Stimulated activated CD4-positive, alpha-beta T cell treated with anti-CD3 and anti-CD28 coated beads, Interleukin-4, amount 100 ng/mL, for 4 hours (primary cell): ENCODE data around the gene REXO1.

Experiments used
- DNase-seq, 2 experiments: peaks; one replicate each; pipeline ENCODE4 v3.0.0-alpha.2; 2020

The REXO1 gene

DNA sequence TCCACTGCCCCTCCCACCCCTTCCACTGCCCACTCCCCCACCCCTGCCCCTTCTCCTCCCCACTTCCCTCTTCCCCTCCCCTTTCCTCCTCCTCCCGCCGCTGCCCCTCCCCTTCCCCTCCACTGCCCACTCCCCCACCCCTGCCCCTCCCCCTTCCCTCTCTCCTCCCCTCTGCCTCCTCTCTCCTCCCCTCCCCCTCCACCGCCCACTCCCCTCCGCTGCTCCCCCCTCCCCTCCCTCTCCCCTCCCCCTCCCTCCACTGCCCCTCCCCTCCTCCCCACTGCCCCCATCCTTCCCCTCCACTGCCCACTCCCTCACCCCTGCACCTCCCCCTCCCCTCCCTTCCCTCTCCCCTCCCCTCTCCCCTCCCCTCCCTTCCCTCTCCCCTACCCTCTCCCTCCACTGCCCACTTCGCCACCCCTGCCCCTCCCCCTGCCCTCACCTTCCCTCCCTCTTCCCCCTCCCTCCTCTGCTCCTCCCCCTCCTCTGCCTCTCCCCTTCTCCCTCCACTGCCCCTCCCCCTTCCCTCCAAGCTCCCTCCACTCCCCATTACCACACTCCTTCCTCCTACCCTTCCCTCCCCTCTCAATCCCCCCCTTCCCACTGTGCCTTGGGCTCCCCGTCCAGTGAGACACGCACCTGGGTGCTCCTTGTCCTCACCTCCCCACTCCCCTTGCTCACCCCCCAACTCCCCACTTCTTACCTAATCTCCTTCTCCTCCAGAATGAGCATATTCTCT is 58.1 kb downstream of the REXO1 start:
- no peak for DNase-seq

DNA sequence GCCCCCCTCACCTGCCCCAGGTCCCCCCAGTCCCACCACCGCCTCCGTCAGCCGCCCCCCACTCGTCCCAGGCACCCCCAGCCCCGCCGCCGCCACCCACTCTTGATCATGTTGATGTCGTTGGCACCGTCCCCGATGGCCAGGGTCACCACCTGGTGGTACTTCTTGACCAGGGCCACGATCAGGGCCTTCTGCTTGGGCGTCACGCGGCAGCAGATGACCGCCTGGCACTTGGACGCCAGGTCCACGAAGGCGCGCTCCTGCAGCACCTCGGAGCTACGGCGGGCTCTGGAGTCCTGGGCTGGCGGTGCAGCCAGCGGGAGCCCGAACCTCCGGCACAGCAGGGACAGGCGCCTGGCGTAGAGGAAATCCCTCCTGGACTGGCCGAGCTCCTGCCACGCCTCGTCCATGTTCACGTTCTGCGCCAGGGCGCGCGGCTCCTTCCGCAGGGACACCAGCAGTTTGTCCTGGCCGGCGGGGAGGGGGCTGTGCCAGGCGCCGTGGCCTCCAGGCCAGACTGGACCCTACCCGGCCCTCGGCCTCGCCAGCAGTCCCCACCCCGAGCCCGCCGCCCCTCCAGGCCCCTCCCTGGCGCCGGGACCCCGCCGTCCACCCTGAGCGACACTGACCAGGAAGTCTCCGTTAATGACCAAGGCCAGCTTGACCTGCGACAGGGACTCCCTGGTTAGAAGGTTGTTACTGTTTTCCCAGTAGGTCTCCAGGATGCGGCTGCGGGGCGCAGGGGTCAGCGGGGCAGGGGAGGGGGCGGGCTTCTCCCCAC is 58.8 kb downstream of the REXO1 start:
- no peak for DNase-seq

DNA sequence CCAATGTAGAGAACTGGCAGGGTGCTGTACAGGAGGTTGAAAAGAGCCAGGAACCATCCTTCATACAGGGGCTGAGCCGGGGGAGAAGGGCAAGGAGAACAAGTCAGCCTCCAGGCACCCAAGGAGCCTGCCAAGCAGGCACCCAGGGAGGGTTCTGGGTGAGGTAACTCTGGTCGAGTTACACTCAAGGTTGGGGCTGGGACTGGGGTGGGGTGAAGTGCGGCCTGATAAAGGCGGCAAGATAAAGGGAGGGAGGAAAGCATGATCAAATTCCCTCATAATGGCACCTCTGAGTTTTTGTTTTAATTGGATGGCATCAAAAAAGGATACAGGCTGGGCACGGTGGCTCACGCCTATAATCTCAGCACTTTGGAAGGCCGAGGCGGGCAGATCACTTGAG is 61.2 kb downstream of the REXO1 start:
- no peak for DNase-seq

DNA sequence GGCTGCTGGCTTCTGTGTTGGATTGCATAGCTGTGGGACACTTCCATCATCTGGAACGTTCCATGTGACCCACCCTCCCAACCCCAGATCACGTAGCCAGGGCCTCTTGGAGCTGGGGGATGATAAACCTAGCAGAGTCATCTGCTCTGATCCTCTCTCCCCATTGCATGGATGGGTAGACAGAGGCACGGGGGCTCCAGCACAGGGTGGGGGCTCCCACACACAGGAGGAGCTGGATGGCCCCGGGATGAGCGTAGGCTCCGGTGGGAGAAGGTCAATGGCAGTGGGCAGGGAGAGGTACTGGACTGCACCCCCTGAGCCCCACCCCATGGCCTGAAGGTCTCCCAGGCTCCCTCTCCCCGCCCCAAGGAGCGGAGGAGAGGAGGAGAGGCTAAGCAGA is 61.6 kb downstream of the REXO1 start:
- no peak for DNase-seq

DNA sequence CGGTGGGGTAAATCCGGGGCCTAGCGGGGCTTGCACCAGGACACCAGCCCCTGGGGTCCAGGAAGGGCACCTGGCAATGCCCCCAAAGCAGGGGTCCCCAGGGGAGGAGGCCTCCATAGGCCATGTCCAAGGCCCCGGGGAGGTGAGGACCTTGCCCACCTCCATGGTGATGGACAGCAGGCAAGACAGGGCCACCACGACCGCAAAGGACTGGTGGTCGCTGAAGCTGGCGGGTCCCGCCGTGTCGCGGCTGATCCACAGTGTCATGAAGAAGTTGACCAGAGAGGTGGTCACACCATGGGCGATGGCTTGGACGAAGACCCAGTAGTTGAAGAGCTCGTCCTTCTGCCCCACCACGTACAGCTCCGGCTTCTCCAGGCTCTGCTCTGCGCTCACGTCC is 63.0 kb downstream of the REXO1 start:
- DNase-seq = no peak

DNA sequence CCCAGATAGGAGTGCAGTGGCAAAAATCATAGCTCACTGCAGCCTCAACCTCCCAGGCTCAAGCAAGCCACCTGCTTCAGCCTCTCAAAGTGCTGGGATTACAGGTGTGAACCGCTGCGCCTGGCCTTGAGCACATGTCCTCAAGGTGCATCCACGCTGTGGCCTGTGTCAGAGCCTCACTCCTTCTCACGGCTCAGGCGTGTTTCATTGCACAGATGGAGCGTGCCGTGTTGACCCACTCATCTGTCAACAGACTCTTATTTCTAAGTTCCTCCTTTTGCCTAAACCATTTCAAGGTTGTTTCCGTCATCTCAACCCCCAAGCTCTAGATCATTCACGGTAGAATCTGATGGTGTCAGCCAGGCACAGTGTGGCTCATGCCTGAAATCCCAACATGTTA is 64.4 kb downstream of the REXO1 start:
- DNase-seq = no peak

DNA sequence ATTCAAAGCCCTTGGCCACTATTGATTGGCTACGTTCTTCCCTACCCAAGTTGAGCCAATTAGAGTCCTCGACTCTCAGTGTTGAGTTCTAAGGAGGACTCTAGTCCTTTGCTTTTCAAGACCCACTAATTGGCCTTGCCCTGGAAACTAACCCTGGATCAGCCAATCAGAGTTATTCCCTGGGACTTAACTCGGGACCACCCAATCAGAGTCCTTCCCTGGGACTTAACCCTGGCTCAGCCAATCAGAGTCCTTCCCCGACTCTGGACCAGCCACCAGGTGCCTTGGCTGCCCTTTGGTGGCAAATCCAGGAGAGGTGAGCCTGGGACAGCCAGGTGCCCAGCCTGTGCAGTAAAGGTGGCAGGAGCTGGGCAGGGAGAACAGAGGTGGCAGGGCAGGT is 64.9 kb downstream of the REXO1 start:
- DNase-seq = no peak

DNA sequence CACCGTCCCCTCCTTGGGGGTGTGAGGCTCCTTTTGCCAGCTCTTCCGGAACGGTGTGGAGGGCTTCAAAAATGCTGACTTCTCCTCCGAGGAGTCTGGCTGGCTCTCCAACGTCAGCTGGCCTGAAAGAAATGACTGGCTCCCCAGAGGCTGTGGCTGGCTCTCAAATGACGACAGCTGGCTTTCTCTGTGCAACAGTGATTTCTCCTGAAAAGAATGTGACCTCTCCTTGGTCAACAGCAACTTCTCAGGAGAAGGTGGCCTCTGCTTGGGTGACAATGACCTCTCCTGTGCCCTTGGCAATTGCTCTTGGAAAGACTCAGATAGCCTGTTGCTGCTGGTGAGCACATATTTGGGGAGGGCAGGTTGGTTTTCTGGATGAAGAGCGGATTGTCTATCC is 65.8 kb downstream of the REXO1 start:
- DNase-seq = no peak

DNA sequence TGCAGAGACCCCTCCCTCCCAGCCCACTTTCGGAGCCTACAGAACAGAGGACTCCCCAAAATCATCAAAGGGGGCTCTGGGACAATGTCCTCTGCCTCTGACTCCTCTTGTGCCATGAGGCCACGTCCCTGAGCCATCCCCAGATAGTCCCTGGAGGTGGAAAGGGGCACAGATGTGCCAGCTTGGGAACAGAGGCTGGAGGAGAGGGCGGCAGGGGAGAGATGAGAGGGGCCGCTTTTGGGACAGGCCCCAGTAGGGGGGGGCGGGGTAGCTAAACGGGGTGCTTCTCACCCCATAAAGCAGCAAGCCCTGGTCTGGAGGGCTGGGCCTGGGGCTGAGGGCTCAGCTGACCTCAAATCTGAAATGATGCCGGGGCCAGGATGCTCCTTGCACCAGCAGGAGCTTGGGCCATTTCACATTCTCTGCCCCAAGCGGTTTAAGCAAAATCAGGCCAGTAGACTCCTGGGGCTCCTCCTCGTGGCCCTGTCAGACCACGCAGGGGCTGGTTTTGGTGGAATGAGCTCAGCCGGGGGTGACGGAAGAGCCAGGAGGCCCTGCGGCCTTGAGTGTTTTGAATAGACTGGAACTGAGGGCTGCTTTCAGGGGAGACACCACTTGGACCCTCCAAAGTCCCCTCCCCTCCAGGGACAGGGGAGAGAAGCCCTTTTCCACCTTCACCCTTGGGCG is 67.9 kb downstream of the REXO1 start:
- no peak for DNase-seq

DNA sequence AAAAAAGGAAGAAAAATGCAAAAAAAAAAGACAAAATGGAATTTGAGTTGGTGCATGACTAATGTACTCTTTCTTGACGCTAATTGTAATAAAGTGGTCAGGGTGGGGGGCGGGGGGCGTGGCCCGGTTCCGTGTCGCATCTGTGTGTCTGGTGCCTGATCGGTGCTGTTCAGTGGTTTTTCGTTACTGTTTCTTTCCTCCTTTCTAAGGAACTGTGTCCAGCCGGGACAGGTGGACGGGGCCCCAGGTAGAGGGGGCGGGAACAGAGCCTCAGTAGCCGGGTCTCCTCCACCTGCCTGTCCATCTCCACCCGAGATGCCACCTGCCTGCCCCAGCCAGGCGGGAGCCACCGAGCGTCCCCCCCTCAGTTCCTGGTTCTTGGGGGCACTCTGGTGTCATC is 68.7 kb downstream of the REXO1 start:
- DNase-seq = no peak

DNA sequence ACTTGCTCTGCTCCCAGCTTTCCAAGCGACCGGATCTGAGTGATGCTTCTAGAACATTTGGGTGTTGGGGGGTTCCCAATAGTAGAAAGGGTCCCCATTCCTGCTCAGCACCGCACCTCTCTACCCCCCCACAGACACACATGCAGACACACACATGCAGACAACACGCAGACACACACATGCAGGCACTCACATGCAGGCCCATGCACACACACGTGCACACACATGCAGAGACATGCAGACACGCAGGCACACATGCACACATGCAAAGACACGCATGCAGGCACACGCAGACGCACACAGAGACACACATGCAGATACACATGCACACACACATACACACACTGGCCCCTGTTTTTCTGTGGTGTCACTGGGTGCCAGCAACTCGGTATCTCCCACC is 71.1 kb downstream of the REXO1 start:
- no peak for DNase-seq

DNA sequence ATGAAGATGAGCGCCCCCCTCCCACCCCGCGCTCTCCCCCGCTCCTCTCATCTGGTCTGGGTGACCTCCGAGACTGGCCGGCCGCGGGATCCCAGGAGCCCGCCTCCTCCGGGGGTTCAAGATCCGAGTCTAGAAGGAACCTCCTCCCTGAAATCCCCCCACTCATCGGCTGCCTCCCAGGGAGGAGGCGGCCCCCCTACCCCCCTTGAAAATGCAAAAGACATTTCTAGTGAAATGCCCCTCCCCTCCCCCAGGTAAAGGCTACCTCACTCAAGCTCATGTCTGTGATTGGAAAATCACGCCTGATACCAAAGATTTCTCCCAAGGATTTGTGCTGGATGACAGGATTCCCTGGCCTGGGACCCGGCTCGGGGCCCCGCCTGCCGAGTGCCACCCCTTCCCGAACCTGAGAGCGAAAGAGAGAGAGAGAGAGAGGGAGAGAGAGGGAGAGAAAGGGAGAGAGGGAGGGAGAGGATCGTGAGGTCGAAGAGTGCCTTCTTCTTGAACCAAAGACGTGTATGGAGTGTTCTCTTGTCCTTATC is 71.6 kb downstream of the REXO1 start:
- no peak for DNase-seq

DNA sequence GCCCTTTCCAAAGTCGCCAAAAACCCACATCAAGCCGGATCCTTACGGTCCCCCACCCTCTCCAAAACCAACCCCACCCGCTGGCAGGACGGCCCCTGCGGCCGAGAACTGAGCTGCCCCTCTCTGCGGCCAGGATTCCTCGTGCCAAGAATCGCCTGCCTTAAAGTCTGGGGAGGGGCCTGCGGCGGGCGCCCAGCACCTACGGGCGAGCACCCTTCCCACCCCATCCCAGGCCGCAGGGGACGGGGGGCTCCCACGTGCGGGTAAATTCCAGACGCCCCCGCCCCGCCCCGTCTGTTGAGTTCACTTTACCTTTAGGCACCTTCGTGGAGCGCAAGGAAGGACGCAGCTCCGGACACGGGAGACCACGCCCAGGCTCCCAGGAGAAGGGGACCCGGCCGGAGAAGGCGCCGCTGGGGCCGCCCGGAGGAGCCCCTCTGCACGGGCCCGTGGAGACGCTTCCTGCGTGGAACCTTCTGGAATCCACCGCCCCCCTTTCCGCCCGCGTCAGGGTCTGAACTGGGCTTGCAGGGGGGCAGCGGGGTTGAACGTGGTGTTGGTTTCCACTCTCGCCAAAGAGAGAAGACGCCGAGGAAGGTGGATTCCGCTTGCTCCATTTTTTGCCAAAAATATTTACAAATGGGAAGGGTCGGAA is 72.2 kb downstream of the REXO1 start:
- DNase-seq = no peak

DNA sequence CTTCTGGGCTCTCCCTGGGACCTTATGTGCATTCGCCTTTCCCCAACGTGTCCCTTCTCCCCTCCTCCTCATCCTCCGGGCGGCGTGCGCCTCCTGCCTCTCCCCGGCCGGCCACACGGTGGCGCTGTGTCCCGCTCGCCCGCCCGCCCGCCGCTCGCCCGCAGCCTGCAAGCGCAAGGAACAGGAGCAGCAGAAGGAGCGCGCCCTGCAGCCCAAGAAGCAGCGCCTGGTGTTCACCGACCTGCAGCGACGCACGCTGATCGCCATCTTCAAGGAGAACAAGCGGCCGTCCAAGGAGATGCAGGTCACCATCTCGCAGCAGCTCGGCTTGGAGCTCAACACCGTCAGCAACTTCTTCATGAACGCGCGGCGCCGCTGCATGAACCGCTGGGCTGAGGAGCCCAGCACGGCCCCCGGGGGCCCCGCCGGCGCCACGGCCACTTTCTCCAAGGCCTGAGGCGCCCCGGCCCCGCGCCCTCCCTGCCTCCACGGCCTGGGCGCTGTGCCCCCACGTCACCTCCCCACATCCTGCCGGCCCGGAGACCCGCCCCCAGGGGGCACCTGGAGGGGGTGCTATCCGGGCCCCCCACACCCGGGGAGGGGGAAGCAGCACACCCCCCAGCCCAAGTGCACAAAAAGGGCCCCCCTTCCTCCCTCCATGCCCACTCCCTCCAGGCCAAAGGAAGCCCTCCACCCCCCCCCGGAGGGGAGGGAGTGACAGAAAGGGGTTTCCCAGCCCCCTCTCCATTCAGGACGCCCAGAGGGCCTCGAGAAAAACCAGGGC is 73.1 kb downstream of the REXO1 start:
- no peak for DNase-seq

DNA sequence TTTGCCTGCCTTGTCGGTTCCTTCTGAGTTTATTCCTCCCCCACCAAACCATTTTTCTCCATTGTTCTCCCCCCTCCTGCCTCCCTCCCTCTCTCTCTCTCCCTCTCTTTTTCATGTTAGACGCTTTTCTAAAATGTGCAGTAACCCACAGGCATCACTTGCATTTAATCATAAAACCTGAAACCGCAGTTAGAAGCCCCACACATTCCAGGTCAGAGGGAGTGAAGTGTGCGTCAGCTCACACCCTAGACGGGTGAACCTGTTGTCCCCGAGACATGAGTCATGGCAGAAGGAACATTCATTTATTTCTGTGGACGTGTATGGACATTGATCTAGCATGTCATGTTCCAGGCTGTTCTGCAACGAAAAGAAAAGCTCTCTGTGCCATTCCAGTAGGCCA is 75.1 kb downstream of the REXO1 start:
- no peak for DNase-seq

DNA sequence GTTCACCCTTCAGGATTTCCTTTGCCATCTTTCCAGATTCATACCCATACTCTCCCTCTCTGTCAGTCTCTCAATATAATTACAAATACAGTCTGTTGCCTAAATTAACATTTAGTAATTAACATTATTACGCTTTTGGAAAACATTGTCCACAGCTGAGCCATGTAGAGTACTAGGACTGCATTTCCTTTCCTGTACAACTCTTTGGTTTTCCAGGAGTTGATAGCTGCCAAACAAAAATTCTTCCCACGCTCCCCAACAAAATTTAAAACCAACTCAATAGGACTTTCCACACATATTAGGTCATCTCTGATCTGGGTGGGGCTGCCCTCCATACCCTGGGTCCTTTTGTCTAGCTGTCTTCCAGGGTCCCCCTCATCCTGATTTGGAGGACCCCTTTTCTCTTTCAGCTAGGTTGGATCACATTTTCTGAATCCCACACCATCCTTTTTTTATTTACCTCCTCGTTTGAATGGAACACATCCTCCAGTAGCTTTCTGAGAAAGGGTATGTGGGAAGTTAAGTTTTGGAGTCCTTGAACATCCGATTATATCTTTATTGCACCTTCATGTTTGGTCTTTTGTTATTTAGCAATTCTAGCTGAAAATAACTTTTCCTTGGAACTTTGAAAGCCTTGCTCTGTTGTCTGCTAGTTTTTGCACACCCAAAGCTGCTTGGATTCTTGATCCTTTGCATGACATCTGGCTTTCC is 77.3 kb downstream of the REXO1 start:
- DNase-seq = no peak

DNA sequence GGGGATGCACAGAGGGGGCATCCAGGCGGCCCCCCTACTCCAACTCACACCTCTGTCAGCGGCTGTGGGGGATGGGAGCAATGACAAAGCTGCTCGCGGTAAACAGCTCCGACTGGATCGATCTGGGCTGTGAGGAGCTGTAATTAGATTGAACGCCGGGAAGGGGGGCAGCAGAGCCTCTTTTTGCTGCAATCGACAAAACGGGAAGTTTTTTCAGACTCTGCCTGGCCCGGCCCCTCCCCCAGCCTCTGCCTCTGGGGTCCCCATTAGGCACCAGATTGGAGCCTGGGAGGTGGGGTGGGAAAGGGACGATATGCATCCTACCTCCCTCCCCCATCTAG is 78.7 kb downstream of the REXO1 start:
- no peak for DNase-seq

DNA sequence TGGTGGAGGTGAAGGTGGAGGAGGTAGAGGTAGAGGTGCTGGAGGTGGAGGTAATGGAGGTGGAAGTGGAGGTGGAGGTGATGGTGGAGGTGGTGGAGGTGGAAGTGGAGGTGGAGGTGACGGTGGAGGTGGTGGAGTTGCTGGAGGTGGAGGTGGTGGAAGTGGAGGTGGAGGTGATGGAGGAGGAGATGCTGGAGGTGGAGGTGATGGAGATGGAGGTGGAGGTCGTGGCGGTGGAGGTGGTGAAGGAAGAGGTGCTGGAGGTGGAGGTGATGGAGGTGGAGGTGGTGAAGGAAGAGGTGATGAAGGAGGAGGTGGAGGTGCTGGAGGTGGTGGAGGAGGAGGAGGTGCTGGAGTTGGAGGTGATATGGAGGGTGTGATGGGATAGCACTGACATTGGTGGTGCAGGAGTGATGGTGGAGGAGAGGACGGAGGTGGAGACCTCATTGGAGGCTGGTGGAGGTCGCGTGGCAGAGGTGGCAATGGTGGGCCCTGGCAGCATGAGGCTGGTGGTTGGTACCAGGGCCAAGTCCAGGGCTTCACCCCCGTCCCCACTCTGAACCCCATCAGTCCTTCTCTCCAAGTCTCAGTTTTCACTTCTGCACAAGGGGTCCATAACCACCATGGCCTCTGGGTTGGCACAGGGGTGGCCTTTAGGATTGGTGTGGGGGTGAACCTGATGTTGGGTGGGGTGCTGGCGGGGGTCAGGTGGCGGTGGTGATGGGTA is 79.2 kb downstream of the REXO1 start:
- DNase-seq = no peak

DNA sequence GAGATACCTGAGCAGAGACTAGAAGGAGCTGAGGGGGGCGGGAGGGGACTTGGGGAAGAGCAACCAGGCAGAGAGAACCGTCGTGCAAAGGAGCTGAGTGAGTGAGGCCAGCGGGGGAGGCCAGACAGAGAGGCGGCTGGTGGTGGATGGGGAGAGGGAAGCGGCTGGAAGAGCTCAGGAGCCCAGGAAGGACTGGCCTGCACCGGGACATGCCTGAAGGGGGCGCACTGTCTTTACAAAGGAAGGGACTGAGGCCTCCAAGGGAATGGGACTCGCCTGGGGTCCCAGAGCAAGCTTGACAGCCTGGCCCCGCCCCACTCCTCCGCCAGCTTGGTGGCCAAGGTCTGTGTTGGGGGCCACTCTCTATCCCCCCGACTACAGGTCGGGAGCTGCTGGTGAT is 80.0 kb downstream of the REXO1 start:
- DNase-seq = no peak

DNA sequence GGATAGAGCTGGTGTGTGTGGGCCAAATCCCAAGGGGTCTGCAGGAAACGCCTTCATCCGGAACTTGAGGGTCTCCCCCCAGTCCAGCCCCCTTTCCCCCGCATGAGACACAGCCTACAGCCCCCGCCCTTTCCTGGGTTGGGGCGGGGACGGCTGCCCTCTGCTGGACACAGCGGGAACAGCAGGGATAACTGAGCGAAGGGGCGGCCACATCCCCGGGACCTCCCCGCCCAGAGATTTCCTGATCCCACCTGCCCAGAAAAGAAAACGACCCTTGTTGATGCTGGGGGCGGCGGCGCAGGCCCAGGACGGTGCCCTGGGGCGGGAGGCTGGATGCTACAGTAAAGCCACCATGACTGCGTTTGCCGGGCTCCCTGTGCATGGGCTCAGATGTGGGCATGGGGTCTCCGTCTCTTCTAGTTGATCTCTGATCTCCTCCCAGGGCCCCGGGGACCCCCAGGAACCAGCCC is 80.8 kb downstream of the REXO1 start:
- peak; percentile 35 to 67 for DNase-seq

DNA sequence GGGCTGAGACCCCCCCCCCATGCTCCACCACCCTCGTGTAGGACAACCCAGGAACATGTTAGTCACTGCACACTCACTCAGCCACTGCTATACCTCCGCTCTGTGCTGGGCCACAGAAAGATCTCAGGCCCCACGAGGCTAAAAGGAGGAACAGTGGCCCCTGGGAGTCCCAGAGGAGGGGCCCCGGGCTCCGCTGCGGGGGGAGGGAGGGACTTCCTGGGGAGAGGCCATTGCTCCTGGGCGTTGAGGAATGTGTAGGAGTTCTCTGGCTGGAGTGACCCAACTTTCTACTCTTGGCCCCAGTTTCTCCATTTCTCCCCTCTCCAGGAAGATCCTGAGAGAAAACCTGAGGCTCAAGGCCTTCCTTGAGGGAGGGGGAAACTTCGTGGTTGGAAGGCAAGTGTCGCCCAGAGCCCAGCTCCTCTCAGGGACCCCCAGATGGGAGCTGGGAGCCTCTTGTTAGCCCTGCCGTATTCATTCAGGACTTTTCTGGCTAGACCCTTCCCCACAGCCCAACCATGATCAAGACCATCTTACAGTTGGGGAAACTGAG is 81.4 kb downstream of the REXO1 start:
- no peak for DNase-seq
